Mesendoderm (in vitro differentiated cells): ENCODE measurements around the gene ICA1.

Experiments used
- DNase-seq: peaks from one replicate; pipeline ENCODE4 v3.0.0; 2013
- H2AK5ac ChIP-seq: 2 replicates; pipeline ENCODE4 v1.6.1; 2013; ENCODE audit warnings: low read length, inconsistent platforms
- H2BK120ac ChIP-seq: 2 replicates; pipeline ENCODE4 v1.6.1; 2013; ENCODE audit warnings: low read depth, mild to moderate bottlenecking, low read length, moderate library complexity, mixed read lengths
- H2BK15ac ChIP-seq: replicated peaks from 2 replicates; pipeline ENCODE4 v1.6.1; 2013; ENCODE audit warnings: low read depth, mild to moderate bottlenecking, moderate library complexity
- H2BK5ac ChIP-seq: 2 replicates; pipeline ENCODE4 v1.6.1; 2013; ENCODE audit warnings: low read length, inconsistent platforms
- H3K18ac ChIP-seq: 2 replicates; pipeline ENCODE4 v1.6.1; 2013; ENCODE audit warnings: mild to moderate bottlenecking, low read length, mixed read lengths
- H3K23ac ChIP-seq: one replicate; pipeline ENCODE4 v1.6.1; 2013; ENCODE audit warnings: low read length
- H3K27ac ChIP-seq: 2 replicates; pipeline ENCODE4 v1.5.1; 2013; ENCODE audit warnings: low read depth, mild to moderate bottlenecking, inconsistent platforms, low read length, moderate library complexity
- H3K27me3 ChIP-seq: 2 replicates; pipeline ENCODE4 v1.6.1; 2013; ENCODE audit warnings: low read length, control low read depth, mild to moderate bottlenecking, inconsistent platforms; ENCODE audit not compliant: insufficient read depth, poor library complexity
- H3K36me3 ChIP-seq: 2 replicates; pipeline ENCODE4 v1.6.1; 2013; ENCODE audit warnings: low read length, inconsistent platforms; ENCODE audit not compliant: control insufficient read depth, insufficient read depth
- H3K4ac ChIP-seq: one replicate; pipeline ENCODE4 v1.6.1; 2013; ENCODE audit warnings: low read depth, mild to moderate bottlenecking, low read length, moderate library complexity
- H3K4me1 ChIP-seq: 2 replicates; pipeline ENCODE4 v1.6.1; 2013; ENCODE audit warnings: low read depth, low read length, inconsistent platforms; ENCODE audit not compliant: control insufficient read depth
- H3K4me2 ChIP-seq: 2 replicates; pipeline ENCODE4 v1.6.1; 2013; ENCODE audit warnings: low read length
- H3K4me3 ChIP-seq: 2 replicates; pipeline ENCODE4 v1.5.1; 2013; ENCODE audit warnings: mild to moderate bottlenecking, low read length
- H3K56ac ChIP-seq: one replicate; pipeline ENCODE4 v1.6.1; 2013; ENCODE audit warnings: low read length
- H3K79me1 ChIP-seq: 2 replicates; pipeline ENCODE4 v1.6.1; 2013; ENCODE audit warnings: low read length, inconsistent platforms
- H3K79me2 ChIP-seq: 2 replicates; pipeline ENCODE4 v1.6.1; 2013; ENCODE audit warnings: mild to moderate bottlenecking, low read length; ENCODE audit not compliant: control insufficient read depth, insufficient read depth
- H3K9ac ChIP-seq: 2 replicates; pipeline ENCODE4 v1.6.1; 2013; ENCODE audit warnings: low read length, inconsistent platforms
- H4K5ac ChIP-seq: one replicate; pipeline ENCODE4 v1.6.1; 2013; ENCODE audit warnings: low read length
- H4K8ac ChIP-seq: one replicate; pipeline ENCODE4 v1.6.1; 2013; ENCODE audit warnings: low read depth, mild to moderate bottlenecking, control low read depth, low read length, moderate library complexity
- WGBS: extraction: QIAGEN DNeasy Blood & Tissue Kit; methylation state at CpG from one replicate; pipeline ENCODE4 v1.1.7; 2013; ENCODE audit warnings: low lambda C conversion rate, missing lambda C conversion rate; ENCODE audit not compliant: insufficient coverage; ENCODE audit errors: extremely low coverage; 5-methylcytosine and 5-hydroxymethylcytosine counted together

The ICA1 gene

GRCh38 chr7:8113184-8113583 is 148.8 kb downstream of the ICA1 start:
- Histone ChIP-seq H2BK5ac (no peak overlapping the region), H2BK120ac (no peak overlapping the region), H3K4me1 (no peaks in the 10 kb centered on the region), H3K18ac (no peak overlapping the region), H3K27me3 (no peaks in the 10 kb centered on the region), H2AK5ac (no peak overlapping the region), H3K23ac (no peak overlapping the region), H3K27ac (no peak overlapping the region), H3K79me2 (no peaks in the 10 kb centered on the region), H4K5ac (no peak overlapping the region), H3K79me1 (no peaks in the 10 kb centered on the region), H3K9ac (no peak overlapping the region), H3K36me3 (no peaks in the 10 kb centered on the region), H3K4ac (no peak overlapping the region), H4K8ac (no peak overlapping the region), H3K4me2 (no peak overlapping the region), H3K56ac (no peak overlapping the region), H2BK15ac (no peak overlapping the region), H3K4me3 (no peak overlapping the region)
- DNase-seq = no peak
- no CpG with 5 or more reads among the region's 3 CpGs for WGBS

GRCh38 chr7:8112685-8113084 is 149.3 kb downstream of the ICA1 start:
- no peak for DNase-seq
- Histone ChIP-seq H2AK5ac (no peak overlapping the region), H3K4me3 (no peak overlapping the region), H3K79me1 (no peaks in the 10 kb centered on the region), H3K4me1 (no peaks in the 10 kb centered on the region), H3K27ac (no peak overlapping the region), H3K18ac (no peak overlapping the region), H4K8ac (no peak overlapping the region), H3K4ac (no peak overlapping the region), H3K27me3 (no peaks in the 10 kb centered on the region), H2BK120ac (no peak overlapping the region), H2BK15ac (no peak overlapping the region), H3K36me3 (no peaks in the 10 kb centered on the region), H3K4me2 (no peak overlapping the region), H3K9ac (no peak overlapping the region), H4K5ac (no peak overlapping the region), H2BK5ac (no peak overlapping the region), H3K79me2 (no peaks in the 10 kb centered on the region), H3K56ac (no peak overlapping the region), H3K23ac (no peak overlapping the region)
- WGBS = no CpG with 5 or more reads among the region's 2 CpGs

- Histone ChIP-seq H2BK15ac (no peak overlapping the region), H4K5ac (no peak overlapping the region), H3K4me2 (no peak overlapping the region), H3K36me3 (no peaks in the 10 kb centered on the region), H3K4me1 (no peaks in the 10 kb centered on the region), H3K23ac (no peak overlapping the region), H3K79me2 (no peaks in the 10 kb centered on the region), H3K18ac (no peak overlapping the region), H3K27ac (no peak overlapping the region), H4K8ac (no peak overlapping the region), H2BK120ac (no peak overlapping the region), H3K9ac (no peak overlapping the region), H3K27me3 (no peaks in the 10 kb centered on the region), H2BK5ac (no peak overlapping the region), H3K56ac (no peak overlapping the region), H3K4me3 (no peak overlapping the region), H3K4ac (no peak overlapping the region), H3K79me1 (no peaks in the 10 kb centered on the region), H2AK5ac (no peak overlapping the region)
- no peak for DNase-seq
- no CpG with 5 or more reads among the region's 11 CpGs for WGBS
Observed at GRCh38 chr7:8111282-8111960, 150.5 kb downstream of the ICA1 start.

GRCh38 chr7:8109196-8110022 is 152.6 kb downstream of the ICA1 start:
- WGBS = no CpG with 5 or more reads among the region's 4 CpGs
- Histone ChIP-seq H3K27me3 (no peaks in the 10 kb centered on the region), H3K4me3 (no peak overlapping the region), H3K36me3 (no peaks in the 10 kb centered on the region), H3K23ac (no peak overlapping the region), H2AK5ac (no peak overlapping the region), H3K79me2 (no peaks in the 10 kb centered on the region), H4K5ac (no peak overlapping the region), H3K9ac (no peak overlapping the region), H3K4ac (no peak overlapping the region), H3K4me2 (no peak overlapping the region), H2BK120ac (no peak overlapping the region), H2BK15ac (no peak overlapping the region), H3K18ac (no peak overlapping the region), H4K8ac (no peak overlapping the region), H2BK5ac (no peak overlapping the region), H3K4me1 (no peaks in the 10 kb centered on the region), H3K56ac (no peak overlapping the region), H3K79me1 (no peaks in the 10 kb centered on the region), H3K27ac (no peak overlapping the region)
- DNase-seq = no peak

- no CpG with 5 or more reads among the region's 4 CpGs for WGBS
- no peaks in the 10 kb centered on the region for H3K27me3 ChIP-seq
- H3K36me3 ChIP-seq = no peaks in the 10 kb centered on the region
- no peak overlapping the region for H3K9ac ChIP-seq
- no peak overlapping the region for H3K56ac ChIP-seq
- DNase-seq = no peak
- H3K4me2 ChIP-seq = no peak overlapping the region
- no peak overlapping the region for H4K8ac ChIP-seq
- no peak overlapping the region for H3K27ac ChIP-seq
- no peak overlapping the region for H2BK15ac ChIP-seq
- H4K5ac ChIP-seq = no peak overlapping the region
- no peaks in the 10 kb centered on the region for H3K4me1 ChIP-seq
- H3K79me1 ChIP-seq = no peaks in the 10 kb centered on the region
- H2AK5ac ChIP-seq = no peak overlapping the region
- H3K23ac ChIP-seq = no peak overlapping the region
- no peaks in the 10 kb centered on the region for H3K79me2 ChIP-seq
- H3K4ac ChIP-seq = no peak overlapping the region
- no peak overlapping the region for H3K4me3 ChIP-seq
- H2BK120ac ChIP-seq = no peak overlapping the region
- no peak overlapping the region for H2BK5ac ChIP-seq
- H3K18ac ChIP-seq = no peak overlapping the region
Observed at GRCh38 chr7:8105449-8106095, 156.4 kb downstream of the ICA1 start.
